A172 (cell line): ENCODE results near the gene OR5C1. TPM values are rescaled to one million over a fixed set of nuclear protein-coding genes. Genes with fewer than 3 reads are reported as not detected.
"Not testable (repeated sequence)": the region's sequence is repeated elsewhere in the genome, so short reads cannot be mapped to it uniquely, and the experiment has no call there.

Experiments used
- DNase-seq: peaks from one replicate; pipeline ENCODE4 v3.0.0-alpha.2; 2015; ENCODE audit warnings: low spot score
- total RNA-seq: library from RNA; depleted of rRNA; stranded (reverse); fragments of >200 nt; shearing (Covaris generic); gene quantifications from 2 replicates; pipeline ENCODE4 v1.2.3, GENCODE V29; 2014; rRNA removed

The OR5C1 gene
- total RNA-seq = not detected in 2 replicates

GRCh38 chr9:122788831-122789230 lies at the start of gene OR5C1:
OR5C1 (plus strand) TSS chr9:122788933; CDS start chr9:122788933, 0 bp downstream.
- no peak for DNase-seq

- no peak for DNase-seq
These were observed 46.7 kb upstream of the OR5C1 start, which contains the start of gene OR1L6 for GRCh38 chr9:122742003-122742402. OR1L6 (plus strand) TSS chr9:122742303; CDS start chr9:122749848, 7,545 bp downstream.

GRCh38 chr9:122754825-122755224 lies 33.9 kb upstream of the OR5C1 start:
- no peak for DNase-seq

GRCh38 chr9:122767817-122768216 lies 20.9 kb upstream of the OR5C1 start:
- no peak for DNase-seq

GRCh38 chr9:122777052-122777451 lies 11.7 kb upstream of the OR5C1 start:
- no peak for DNase-seq

GRCh38 chr9:122777935-122778627 lies 10.7 kb upstream of the OR5C1 start:
- DNase-seq = peak; percentile 63

- DNase-seq = no peak
These were observed 9.6 kb upstream of the OR5C1 start for GRCh38 chr9:122779181-122779580.

- no peak for DNase-seq
These were observed 8.7 kb upstream of the OR5C1 start for GRCh38 chr9:122780026-122780425.

- no peak for DNase-seq
These were observed 7.1 kb upstream of the OR5C1 start for GRCh38 chr9:122781671-122782070.

- no peak for DNase-seq
These were observed 3.5 kb upstream of the OR5C1 start for GRCh38 chr9:122785269-122785668.

GRCh38 chr9:122786338-122786737 lies 2.4 kb upstream of the OR5C1 start:
- no peak for DNase-seq

- no peak for DNase-seq
These were observed 718 bp downstream of the OR5C1 start for GRCh38 chr9:122789256-122790046.

- no peak for DNase-seq
These were observed 3.3 kb downstream of the OR5C1 start for GRCh38 chr9:122791872-122792669.

GRCh38 chr9:122797316-122798063 lies 8.8 kb downstream of the OR5C1 start:
- no peak for DNase-seq

GRCh38 chr9:122800066-122801060 lies 11.6 kb downstream of the OR5C1 start, which contains the start of gene OR1K1:
OR1K1 (plus strand) TSS chr9:122800123; CDS start chr9:122800123, 0 bp downstream.
- no peak for DNase-seq

- no peak for DNase-seq
These were observed 17.9 kb downstream of the OR5C1 start for GRCh38 chr9:122806661-122807060.

- DNase-seq = no peak
These were observed 18.7 kb downstream of the OR5C1 start for GRCh38 chr9:122807271-122807900.

- DNase-seq = no peak
These were observed 19.4 kb downstream of the OR5C1 start for GRCh38 chr9:122808141-122808540.

GRCh38 chr9:122809261-122809660 lies 20.5 kb downstream of the OR5C1 start:
- DNase-seq = not testable (repeated sequence)
